ENCODE results near the gene PRPSAP1. TPM values are rescaled to one million over a fixed set of nuclear protein-coding genes. Genes with fewer than 3 reads are reported as not detected.
"Not testable (repeated sequence)": the region's sequence is repeated elsewhere in the genome, so short reads cannot be mapped to it uniquely, and the experiment has no call there.

PRPSAP1 gene
- polyA plus RNA-seq, 4 donors, result 71.4 to 87.1 (median 82.8) TPM

DNA sequence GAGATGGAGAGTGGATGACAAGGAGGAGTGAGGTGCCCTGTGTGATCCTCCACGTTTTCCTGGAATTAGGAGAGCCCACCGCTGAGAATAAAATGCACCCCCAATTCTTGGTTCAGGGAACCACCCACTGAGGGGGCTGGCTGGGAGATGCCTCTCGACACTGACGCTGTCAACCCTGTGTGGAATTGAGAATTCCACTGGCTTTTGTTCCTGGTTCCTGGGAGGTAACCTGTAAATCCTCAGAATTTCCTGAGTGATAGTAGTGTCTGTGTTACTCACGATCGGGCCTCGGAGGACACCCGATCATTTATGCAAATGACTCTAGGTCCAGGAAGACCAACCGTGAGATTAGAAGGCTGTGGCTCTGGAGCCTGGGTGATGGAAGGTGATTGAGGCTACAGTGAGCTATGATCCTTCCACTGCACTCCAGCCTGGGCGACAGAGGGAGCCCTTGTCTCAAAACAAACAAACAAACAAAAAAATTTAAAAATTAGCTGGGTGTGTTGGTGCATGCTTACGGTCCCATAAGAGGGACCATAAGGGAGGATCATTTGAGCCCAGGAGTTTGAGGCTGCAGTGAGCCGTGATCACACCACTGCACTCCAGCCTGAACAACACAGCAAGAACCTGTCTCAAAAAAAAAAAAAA lies 11.7 kb upstream of the PRPSAP1 start:
- no peak for DNase-seq (ENCODE audit: low read depth in 4 of 4, low spot score in 3 of 4)

DNA sequence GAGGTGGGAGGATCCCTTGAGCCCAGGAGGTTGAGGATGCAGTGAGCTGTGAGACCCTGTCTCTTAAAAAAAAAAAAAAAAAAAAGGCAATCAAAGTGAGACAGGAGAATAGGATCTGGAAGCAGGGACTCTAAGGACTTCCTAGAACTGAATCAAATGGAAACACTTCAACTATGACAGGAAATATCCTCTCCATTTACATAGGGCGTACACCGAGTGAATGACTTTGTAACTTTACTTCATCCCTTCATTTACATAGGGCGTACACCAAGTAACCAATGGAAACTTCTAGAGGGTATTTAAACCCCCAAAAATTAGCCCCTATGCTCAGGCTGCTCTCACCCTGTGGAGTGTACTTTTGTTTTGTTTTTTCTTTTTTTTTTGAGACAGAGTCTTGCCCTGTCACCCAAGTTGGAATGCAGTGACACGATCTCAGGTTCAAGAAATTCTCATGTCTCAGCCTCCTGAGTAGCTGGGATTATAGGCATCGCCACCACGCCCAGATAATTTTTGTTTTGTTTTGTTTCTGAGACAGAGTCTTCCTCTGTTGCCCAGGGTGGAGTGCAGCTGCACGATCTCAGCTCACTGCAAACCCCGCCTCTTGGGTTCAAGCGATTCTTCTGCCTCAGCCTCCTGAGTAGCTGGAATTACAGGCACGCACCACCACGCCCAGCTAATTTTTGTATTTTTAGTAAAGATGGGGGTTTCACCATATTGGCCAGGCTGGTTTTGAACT lies 9.6 kb upstream of the PRPSAP1 start:
- DNase-seq (ENCODE audit: low read depth in 4 of 4, low spot score in 3 of 4), result no peak

DNA sequence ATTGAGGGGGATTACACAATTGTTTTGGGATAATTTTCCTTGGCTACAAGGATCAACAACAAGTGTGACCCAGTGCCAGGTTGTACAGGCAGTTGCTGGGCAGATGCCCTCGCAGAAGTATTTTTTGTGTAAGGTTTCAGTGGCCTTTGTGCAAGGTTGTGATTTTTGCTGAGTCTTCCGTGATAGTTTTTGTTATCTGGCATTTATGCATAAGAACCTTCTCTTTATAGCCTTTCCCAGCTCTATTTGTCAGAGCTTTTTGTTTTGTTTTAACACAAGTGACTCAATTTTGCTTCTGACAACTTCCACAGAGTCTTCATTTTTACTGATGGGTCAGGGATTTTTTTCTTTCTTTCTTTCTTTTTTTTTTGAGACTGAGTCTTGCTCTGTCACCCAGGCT lies 6.7 kb upstream of the PRPSAP1 start:
- no peak for DNase-seq (ENCODE audit: low read depth in 4 of 4, low spot score in 3 of 4)

DNA sequence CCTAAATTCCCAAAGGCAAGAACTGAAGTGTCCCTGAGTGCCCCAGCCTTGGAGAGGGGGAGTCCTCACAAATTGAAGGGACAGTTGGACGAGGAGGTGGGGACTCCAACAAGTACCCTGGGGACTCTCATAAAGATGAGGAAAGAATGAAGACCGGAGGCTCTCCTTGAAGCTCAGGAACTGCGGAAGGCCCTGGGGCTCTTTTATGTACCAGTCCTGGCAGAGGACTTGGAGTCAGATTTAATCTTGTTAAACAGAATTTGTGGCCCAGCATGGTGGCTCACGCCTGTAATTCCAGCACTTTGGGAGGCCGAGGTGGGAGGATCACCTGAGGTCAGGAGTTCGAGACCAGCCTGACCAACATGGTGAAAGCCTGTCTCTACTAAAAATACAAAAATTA lies 6.1 kb upstream of the PRPSAP1 start:
- DNase-seq (ENCODE audit: low read depth in 4 of 4, low spot score in 3 of 4), result not testable (repeated sequence)

DNA sequence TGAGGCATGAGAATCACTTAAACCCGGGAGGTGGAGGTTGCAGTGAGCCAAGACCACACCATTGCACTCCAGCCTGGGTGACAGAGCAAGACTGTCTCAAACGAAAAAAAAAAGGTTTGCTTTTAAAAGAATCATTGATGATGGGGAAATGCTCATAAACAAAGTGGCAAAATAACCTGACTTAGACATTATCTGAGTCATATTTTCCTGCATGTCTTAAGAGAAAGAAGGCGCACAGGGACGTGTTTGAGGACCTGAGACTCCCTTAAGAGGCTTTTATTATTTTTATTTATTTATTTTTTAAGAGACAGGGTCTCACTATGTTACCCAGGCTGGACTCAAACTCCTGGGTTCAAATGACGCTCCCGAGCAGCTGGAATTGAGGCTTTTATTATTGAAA lies 5.7 kb upstream of the PRPSAP1 start:
- no peak for DNase-seq (ENCODE audit: low read depth in 4 of 4, low spot score in 3 of 4)

DNA sequence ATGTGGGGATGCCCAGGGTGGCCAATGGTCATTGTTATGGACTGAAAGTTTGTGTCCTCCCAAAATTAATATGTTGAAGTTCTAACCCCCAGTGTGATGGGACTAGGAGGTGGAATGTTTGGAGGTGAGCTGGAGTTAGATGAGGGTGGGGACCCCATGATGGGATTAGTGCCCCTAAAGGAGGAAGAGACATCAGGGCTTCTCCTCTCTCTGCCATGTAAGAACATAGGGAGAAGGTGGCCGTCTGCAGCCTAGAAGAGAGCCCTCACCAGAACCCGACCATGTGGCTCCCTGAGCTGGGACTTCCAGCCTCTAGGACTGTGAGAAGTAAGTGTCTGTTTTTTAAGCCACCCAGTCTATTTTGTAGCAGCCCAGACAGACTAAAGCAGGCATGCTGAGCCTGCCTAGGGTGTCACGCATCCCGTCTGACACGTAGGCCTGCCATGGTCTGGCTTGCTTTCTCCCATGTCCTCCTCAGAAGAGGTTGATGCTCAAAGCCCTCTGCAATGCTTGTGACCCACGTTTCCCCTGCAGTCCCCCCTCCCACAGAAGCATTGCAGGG lies 4.0 kb upstream of the PRPSAP1 start:
- no peak for DNase-seq (ENCODE audit: low read depth in 4 of 4, low spot score in 3 of 4)

DNA sequence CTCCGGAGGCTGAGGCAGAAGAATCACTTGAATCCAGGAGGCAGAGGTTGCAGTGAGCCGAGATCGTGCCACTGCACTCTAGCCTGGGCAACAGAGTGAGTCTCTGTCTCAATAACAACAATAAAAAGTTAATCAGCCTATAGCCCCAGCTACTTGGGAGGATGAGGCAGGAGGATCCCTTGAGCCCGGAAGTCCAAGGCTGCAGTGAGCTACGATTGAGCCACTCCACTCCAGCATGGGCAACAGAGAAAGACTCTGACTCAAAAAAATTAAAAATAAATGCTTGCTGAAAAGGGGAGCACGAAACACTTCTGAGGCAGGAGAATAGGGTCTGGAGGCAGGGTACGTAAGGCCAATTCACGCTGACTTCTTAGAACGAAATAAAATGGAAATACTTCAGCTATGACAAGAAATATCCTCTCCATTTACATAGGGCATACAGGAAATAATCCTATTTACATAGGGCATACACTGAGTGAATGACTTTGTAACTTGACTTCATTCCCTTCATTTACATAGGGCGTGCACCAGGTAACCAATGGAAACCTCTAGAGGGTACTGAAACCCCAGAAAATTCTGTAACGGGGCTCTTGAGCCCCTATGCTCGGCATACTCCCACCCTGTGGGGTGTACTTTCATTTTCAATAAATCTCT lies 3.2 kb upstream of the PRPSAP1 start:
- no peak for DNase-seq (ENCODE audit: low read depth in 4 of 4, low spot score in 3 of 4)

DNA sequence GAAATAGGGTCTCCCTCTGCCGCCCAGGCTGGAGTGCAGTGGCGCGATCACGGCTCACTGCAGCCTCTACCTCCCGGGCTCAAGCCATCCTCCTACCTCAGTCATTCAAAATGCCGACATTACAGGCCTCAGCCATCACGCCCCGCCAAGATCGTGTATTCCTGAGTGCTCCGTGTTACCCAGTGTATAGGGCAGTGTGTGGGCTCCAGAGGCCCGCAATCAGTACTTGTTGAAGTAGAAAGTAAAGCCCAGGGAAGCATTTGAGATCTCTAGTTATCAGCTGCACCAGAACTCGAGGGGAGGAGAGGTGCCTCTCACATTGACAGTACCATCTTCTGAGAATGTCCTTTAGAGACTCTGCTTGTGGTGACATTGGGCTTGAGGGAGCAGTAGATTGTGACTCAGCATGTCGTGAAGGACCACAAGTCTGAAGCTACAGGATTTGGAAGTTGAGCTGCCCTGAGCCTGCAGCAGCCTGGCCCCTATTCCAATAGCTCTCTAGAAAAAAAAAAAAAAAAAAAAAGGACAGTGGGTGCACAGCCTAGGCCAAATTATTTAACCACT lies 1.1 kb upstream of the PRPSAP1 start:
- DNase-seq (ENCODE audit: low read depth in 4 of 4, low spot score in 3 of 4), result no peak

DNA sequence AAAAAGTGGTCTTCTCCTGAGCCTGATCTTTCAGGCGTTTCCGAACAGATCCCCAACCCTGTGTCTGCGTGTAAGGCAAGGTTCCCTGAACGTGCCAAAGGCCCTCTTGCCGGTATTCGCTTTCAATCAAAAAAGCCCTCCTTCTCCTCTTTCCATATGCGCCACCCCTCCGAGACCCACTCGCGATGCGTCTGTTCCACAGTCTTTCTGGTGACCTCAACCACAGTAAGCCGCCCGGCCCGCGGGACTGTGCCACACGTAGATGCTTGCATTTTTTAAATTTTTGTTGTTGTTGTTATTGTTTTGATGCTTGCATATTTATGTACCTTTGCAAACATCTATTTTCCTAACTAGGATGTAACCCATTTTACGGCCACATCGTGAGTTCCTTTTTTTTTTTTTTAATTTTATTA lies 607 bp upstream of the PRPSAP1 start:
- no peak for DNase-seq (ENCODE audit: low read depth in 4 of 4, low spot score in 3 of 4)

DNA sequence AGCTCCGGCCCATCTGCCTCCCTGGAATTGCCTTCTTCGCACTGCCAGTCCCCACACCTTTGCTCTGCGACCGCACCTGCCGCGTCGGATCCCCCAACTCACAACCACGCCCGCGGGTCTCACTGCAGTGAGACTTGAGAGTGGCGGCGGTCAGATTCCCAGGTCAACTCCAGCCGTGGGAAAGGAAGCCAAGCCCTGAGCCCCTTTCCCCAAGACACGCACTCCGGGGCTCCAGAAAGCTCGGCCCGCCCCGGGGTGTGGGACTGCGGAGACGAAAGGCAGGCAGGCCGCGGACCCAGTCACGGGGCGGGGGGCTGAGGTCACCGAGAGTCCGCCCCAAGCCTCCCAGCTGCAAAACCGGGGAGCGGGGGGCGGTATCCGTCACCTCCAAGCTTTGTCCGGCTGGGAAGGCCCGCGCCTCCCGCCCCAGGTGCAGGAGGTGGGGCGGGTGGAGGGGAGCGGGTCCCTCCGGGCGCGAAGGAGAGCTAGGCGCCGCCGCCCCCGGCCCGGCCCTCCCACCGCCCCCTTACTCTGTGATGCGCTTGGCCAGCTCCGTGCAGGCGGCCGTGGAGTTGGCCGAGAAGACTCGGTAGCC lies 615 bp downstream of the PRPSAP1 start:
- DNase-seq (ENCODE audit: low read depth in 4 of 4, low spot score in 3 of 4), result no peak

DNA sequence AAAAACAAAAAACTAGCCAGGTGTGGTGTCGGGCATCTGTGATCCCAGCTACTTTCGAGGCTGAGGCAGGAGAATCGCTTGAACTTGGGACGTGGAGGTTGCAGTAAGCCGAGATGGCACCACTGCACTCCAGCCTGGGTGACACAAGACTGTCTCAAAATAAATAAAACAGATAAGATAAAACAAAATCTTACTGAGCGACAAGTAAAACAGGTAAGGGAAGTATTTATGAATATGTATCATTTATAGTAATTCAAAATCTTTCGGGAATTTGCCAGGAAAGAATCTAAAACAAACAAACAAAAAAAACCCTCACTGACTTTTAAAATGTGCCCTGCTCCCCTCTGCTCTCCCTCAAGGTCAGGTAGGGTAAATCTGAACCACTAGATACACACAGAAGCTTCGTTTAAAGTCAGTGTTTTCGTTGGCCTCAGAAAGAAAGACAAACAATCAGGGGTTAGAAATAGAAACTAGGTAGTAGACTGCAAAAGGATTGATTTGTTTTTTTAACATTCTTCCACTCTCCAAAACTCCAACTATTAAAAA lies 2.1 kb downstream of the PRPSAP1 start:
- no peak for DNase-seq (ENCODE audit: low read depth in 4 of 4, low spot score in 3 of 4)

DNA sequence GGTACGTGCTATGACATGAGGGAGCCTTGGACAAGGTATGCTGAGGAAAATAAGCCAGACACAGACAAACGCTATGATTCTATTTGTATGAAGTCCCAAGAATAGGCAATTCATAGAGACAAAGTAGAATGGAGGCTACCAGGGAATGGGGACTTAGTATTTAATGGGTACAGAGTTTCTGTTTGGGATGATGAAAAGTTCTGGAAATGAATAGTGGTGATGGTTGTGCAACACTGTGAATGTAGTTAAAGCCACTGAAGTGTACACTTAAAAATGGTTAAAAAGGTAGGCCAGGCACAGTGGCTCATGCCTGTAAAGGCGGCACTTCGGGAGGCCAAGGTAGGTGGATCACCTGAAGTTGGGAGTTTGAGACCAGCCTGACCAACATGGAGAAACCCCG lies 3.3 kb downstream of the PRPSAP1 start:
- no peak for DNase-seq (ENCODE audit: low read depth in 4 of 4, low spot score in 3 of 4)

DNA sequence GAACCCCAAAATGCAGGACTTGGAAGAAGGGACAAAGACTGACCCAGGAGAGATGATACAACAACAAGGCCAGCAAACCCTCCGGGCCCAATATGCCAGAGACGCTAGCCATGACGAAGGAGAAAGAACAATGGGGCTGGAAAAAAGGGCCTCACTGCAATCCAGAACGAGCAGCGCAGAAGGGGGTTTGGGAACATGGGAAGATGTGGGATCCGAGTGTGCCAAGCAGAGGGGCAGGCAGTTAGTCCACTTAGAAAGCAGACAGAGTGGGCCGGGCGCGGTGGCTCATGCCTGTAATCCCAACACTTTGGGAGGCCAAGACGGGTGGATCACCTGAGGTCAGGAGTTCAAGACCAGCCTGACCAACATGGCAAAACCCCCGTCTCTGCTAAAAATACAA lies 6.8 kb downstream of the PRPSAP1 start:
- DNase-seq (ENCODE audit: low read depth in 4 of 4, low spot score in 3 of 4), result not testable (repeated sequence)

DNA sequence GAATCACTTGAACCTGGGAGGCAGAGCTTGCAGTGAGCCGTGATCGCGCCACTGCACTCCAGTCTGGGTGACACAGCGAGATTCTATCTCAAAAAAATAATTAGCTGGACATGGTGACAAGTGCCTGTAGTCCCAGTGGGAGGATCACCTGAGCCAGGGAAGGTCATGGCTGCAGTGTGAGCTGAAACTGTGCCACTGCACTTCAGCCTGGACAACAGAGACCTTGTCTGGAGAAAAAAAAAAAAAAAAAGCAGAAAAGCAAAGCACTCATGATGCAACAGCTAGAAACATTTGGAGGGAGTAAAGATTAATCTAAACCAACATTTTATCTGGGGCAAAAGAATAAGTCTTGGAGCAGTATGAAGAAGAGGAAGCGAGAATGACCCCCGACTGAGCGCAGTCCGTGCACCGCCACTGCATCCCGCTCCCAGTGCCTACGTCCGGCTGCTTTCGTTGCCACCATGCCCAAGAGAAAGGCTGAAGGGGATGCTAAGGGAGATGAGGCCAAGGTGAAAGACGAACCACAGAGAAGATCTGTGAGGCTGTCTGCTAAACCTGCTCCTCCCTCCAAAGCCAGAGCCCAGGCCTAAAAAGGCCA lies 8.2 kb downstream of the PRPSAP1 start:
- DNase-seq (ENCODE audit: low read depth in 4 of 4, low spot score in 3 of 4), result no peak

DNA sequence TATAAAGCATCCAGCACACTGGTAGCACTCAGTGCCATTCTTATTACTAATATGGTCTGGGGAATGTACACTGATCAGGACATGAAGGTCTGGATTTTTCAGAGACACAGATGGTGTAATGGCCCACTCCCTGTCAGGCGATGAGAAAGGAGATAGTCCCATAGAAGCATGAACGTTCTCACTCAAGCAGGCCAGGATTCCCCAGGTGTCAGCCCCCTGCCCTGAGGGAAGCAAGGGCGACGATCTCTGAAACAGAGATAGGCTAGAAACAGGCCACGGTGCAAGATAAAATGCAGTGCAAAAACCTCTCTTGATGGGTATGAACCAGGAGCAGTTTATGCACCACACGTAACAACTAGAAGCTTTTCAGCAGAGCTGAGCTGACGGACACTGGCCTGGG lies 10.6 kb downstream of the PRPSAP1 start:
- no peak for DNase-seq (ENCODE audit: low read depth in 4 of 4, low spot score in 3 of 4)

DNA sequence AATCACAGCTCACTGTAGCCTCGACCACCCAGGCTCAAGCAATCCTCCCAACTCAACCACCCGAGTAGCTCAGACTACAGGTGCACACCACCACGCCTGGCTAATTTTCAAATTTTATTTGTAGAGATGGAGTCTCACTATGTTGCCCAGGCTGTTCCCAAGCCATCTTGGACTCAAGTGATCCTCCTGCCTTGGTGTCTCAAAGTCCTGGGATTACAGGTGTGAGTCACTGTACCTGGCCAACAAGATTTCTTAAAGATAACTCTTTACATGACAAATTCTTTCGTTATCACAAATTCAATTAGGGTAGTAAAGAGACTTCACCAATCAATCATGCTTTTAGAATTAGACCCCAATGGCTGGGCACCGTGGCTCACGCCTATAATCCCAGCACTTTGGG lies 12.4 kb downstream of the PRPSAP1 start:
- DNase-seq (ENCODE audit: low read depth in 4 of 4, low spot score in 3 of 4), result no peak

DNA sequence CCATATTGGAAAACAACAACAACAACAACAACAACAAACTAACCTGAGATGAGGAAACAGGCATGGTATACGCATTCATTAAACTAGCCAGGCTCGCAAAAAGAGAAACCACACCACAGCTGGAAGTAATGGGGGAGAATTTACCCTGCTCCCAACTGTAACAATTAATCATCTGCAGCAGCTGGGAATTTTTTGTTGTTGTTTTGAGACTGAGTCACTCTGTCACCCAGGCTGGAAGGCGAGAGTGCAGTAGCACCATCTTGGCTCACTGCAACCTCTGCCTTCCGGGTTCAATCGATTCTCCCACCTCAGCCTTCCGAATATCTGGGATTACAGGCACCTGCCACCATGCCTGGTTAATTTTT lies 16.3 kb downstream of the PRPSAP1 start:
- no peak for DNase-seq (ENCODE audit: low read depth in 4 of 4, low spot score in 3 of 4)

DNA sequence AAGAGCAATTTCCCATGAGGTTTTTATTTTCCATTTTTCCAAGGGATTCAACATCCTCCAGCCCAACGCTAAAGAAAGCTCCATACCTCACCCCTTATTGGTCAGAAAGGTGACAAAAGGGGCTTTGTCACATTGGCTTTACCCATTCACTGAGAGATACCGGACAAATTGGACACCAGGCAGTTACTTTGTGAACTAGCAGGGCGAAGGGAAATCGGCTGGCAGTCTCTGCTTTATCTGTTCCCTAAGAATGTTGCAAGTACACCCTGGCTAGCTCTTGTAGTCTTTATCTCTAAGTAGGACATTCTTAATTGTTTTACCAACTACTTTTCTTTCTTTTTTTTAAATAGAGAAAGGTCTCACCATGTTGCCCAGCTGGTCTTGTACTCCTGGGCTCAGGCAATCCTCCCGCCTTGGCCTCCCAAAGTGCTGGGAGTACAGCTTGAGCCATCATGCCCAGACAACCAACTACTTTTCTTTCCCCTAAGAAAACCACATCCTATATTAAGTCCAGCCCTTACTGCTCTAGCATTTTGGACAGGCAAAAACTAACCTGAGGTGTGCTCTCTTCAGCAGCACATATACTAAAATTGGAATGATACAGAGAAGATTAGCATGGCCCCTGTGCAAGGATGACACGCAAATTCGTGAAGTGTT lies 16.8 kb downstream of the PRPSAP1 start:
- no peak for DNase-seq (ENCODE audit: low read depth in 4 of 4, low spot score in 3 of 4)

DNA sequence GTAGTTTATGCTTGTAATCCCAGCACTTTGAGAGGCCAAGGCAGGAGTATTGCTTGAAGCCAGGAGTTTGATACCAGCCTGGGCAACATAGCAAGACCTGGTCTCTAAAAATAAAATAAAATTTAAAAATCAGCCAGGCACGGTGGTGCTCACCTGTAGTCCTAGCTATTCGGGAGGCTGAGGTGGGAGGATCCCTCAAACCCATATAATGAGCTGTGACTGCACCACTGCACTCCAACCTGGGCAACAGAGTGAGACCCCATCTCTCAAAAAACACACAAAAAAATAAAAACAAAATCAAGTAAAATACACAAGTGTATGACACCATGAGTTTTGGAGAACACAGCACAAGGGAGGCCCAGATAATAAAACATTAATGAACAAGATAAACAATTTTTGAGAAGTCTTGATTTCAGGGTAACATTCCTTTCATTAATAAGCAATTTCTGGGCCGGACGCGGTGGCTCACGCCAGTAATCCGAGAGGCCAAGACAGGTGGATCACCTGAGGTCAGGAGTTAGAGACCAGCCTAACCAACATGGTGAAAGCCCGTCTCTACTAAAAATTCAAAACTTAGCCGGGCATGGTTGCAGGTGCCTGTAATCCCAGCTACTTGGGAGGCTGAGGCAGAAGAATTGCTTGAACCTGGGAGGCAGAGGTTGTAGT lies 17.9 kb downstream of the PRPSAP1 start:
- no peak for DNase-seq (ENCODE audit: low read depth in 4 of 4, low spot score in 3 of 4)
